Renal cortical epithelial cell (primary cell): ENCODE data around the gene BBLN. TPM values are rescaled to one million over a fixed set of nuclear protein-coding genes. Genes with fewer than 3 reads are reported as not detected.
A peak's percentile ranks its signal among the peaks of the same experiment; 100 is the strongest.
"Not testable (repeated sequence)": the region's sequence is repeated elsewhere in the genome, so short reads cannot be mapped to it uniquely, and the experiment has no call there.

ENCODE experiments used
- DNase-seq: peaks from one replicate; pipeline ENCODE4 v3.0.0-alpha.2; 2011; ENCODE audit warnings: low read depth
- total RNA-seq: library from RNA; depleted of rRNA; stranded (reverse); fragments of >200 nt; gene quantifications from 2 replicates; pipeline ENCODE4 v1.2.3, GENCODE V29; 2014

The BBLN gene
- total RNA-seq, 1 donor from 2014 or later, result 60.3 TPM

- no peak for DNase-seq
Measured at GRCh38 chr9:128162215-128163026, 2.4 kb downstream of the BBLN start.

GRCh38 chr9:128163027-128163515, 3.0 kb downstream of the BBLN start:
- DNase-seq, result no peak

- no peak for DNase-seq
Measured at GRCh38 chr9:128163523-128164306, 3.6 kb downstream of the BBLN start.

GRCh38 chr9:128164307-128164885, 4.3 kb downstream of the BBLN start:
- peak; percentile 40 for DNase-seq

- DNase-seq, result no peak
Measured at GRCh38 chr9:128166169-128166568, 6.1 kb downstream of the BBLN start.

- no peak for DNase-seq
Measured at GRCh38 chr9:128167209-128167608, 7.1 kb downstream of the BBLN start.

- DNase-seq, result no peak
Measured at GRCh38 chr9:128168731-128169308, 8.8 kb downstream of the BBLN start.

GRCh38 chr9:128169492-128169891, 9.4 kb downstream of the BBLN start:
- no peak for DNase-seq

- no peak for DNase-seq
Measured at GRCh38 chr9:128169925-128170324, 9.9 kb downstream of the BBLN start.

- DNase-seq, result no peak
Measured at GRCh38 chr9:128174062-128174461, 14.0 kb downstream of the BBLN start.

- no peak for DNase-seq
Measured at GRCh38 chr9:128175102-128175563, 15.1 kb downstream of the BBLN start.

- no peak for DNase-seq
Measured at GRCh38 chr9:128175726-128176125, 15.7 kb downstream of the BBLN start.

GRCh38 chr9:128178806-128179431, 18.9 kb downstream of the BBLN start:
- no peak for DNase-seq

GRCh38 chr9:128180001-128180400, 19.9 kb downstream of the BBLN start:
- DNase-seq, result no peak

GRCh38 chr9:128180447-128180846, 20.4 kb downstream of the BBLN start:
- no peak for DNase-seq

- DNase-seq, result not testable (repeated sequence)
Measured at GRCh38 chr9:128181480-128181879, 21.4 kb downstream of the BBLN start.

GRCh38 chr9:128182893-128183588, 23.0 kb downstream of the BBLN start:
- DNase-seq, result no peak

- DNase-seq, result no peak
Measured at GRCh38 chr9:128185979-128186965, 26.2 kb downstream of the BBLN start.

- DNase-seq, result no peak
Measured at GRCh38 chr9:128187361-128187760, 27.3 kb downstream of the BBLN start.

GRCh38 chr9:128188209-128188608, 28.1 kb downstream of the BBLN start:
- DNase-seq, result no peak
